K562 (cell line): ENCODE results near the gene RNF43. TPM values are rescaled to one million over a fixed set of nuclear protein-coding genes. Genes with fewer than 3 reads are reported as not detected.
A peak's percentile ranks its signal among the peaks of the same experiment; 100 is the strongest.

ENCODE experiments used
- ARNT ChIP-seq, 2 experiments: fragments of 450-650 bp; IDR thresholded peaks; 2 replicates each; pipeline ENCODE4 v1.6.1; 2016; ENCODE audit warnings: mild to moderate bottlenecking in 1 of 2
- EHMT2 ChIP-seq: fragments of 450-650 bp; IDR thresholded peaks from 2 replicates; pipeline ENCODE4 v1.6.1; 2018; ENCODE audit warnings: antibody characterized with exemption
- GTF2E2 ChIP-seq: fragments of 200-800 bp; sonication (Bioruptor generic); IDR thresholded peaks from 2 replicates; pipeline ENCODE4 v1.6.1; 2016; ENCODE audit warnings: missing genetic modification characterization, missing compliant biosample characterization
- HDAC2 ChIP-seq: fragments of 450-650 bp; IDR thresholded peaks from 2 replicates; pipeline ENCODE4 v1.6.1; 2016; ENCODE audit warnings: mild to moderate bottlenecking
- MBD2 ChIP-seq: sonication (generic); IDR thresholded peaks from 2 replicates; pipeline ENCODE4 v1.6.1; 2016; ENCODE audit warnings: low read depth, borderline replicate concordance
- PML ChIP-seq: IDR thresholded peaks from 2 replicates; pipeline ENCODE4 v1.6.1; 2012; ENCODE audit warnings: low read length, inconsistent platforms
- RAD51 ChIP-seq: fragments of 450-650 bp; IDR thresholded peaks from 2 replicates; pipeline ENCODE4 v1.7.1; 2016; ENCODE audit warnings: low read depth, mild to moderate bottlenecking, borderline replicate concordance
- RCOR1 ChIP-seq, 2 experiments: IDR thresholded peaks; 2 replicates each; pipeline ENCODE4 v1.6.1; 2012; ENCODE audit warnings: low read depth in 2 of 2, low read length in 2 of 2, borderline replicate concordance in 1 of 2, improper control_type of control experiment in 1 of 2
- TBP ChIP-seq: optimal IDR thresholded peaks from 2 replicates; pipeline ENCODE3; 2011; ENCODE audit warnings: low read depth, low read length, improper control_type of control experiment
- TCF7L2 ChIP-seq: fragments of 150-350 bp; IDR thresholded peaks from 2 replicates; pipeline ENCODE4 v1.6.1; 2016; ENCODE audit warnings: low read depth, mild to moderate bottlenecking, low read length, moderate library complexity
- TEAD4 ChIP-seq, 2 experiments: sonication (generic) in 1 of 2; formaldehyde crosslinking in 1 of 2; IDR thresholded peaks; 2 replicates each; pipeline versions ENCODE4 v1.6.1 to v1.8.0; 2012 to 2022; ENCODE audit warnings: borderline replicate concordance in 1 of 2, inconsistent platforms in 1 of 2, low read length in 1 of 2, mild to moderate bottlenecking in 1 of 2, missing genetic modification reagents in 1 of 2
- polyA plus RNA-seq, 8 experiments: library from polyadenylated mRNA; depleted of rRNA in 4 of 8; stranded (reverse) in 5 of 8; unstranded in 3 of 8; fragments of >200 nt; fragmentation: Nextera tagmentation in 2 of 8; fragmentation: Illumina TruSeq in 1 of 8; extraction: Ambion mirVana in 2 of 8; extraction: Trizol in 1 of 8; gene quantifications; 2 replicates each; pipeline versions ENCODE4 v1.2.1 to v1.2.3, GENCODE V29; 2011 to 2014; ENCODE audit warnings: inconsistent platforms in 1 of 8, missing spikeins in 1 of 8
- total RNA-seq, 7 experiments: library from RNA; depleted of rRNA in 6 of 7; stranded (reverse); fragments of >200 nt in 6 of 7; fragmentation: Illumina TruSeq in 2 of 7; extraction: Trizol in 2 of 7; gene quantifications; 2 replicates each; pipeline versions ENCODE4 v1.2.1 to v1.2.3, GENCODE V29; 2011 to 2021; ENCODE audit warnings: low replicate concordance in 1 of 7
- TF ChIP-seq, protein P1 (sequence below): fragments of 200-800 bp; sonication (Bioruptor generic); IDR thresholded peaks from 2 replicates; pipeline ENCODE4 v1.6.1; 2017; ENCODE audit warnings: missing genetic modification characterization, missing compliant biosample characterization
- TF ChIP-seq, protein P2 (sequence below): fragments of 250-450 bp; sonication (Bioruptor Pico); IDR thresholded peaks from 2 replicates; pipeline ENCODE4 v1.8.0; 2021; ENCODE audit warnings: borderline replicate concordance, mild to moderate bottlenecking, moderate library complexity; ENCODE audit not compliant: poor library complexity, severe bottlenecking
- TF ChIP-seq, protein P3 (sequence below): fragments of 450-650 bp; IDR thresholded peaks from 2 replicates; pipeline ENCODE4 v1.6.1; 2016; ENCODE audit warnings: mild to moderate bottlenecking, moderate library complexity

Gene RNF43
- total and polyA plus RNA-seq, 9 of the 15 experiments (the other 6 are each of a cell fraction or from before 2014, with no cell fraction given), result 0.29 to 2.7 (median 1.4) TPM

DNA sequence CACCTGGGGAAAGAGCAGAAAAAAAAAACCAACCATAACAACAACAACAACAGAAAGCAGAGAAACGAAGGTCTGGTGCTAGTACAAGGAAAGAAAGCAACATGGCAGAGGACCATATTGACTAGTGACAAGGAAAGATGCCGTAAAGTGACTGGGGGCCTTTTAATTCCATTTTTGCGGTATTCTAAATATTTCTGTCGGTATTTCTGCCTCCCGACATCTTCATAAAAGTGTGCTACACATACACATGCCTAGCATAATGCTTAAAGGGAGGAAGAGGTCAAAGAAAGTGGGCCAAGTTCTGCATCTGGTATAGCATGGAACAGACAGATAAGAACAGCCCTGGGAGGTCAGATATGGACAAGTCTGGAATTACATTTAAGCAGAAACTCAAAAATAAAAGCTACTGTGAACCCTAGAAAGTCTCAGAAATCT is 19.5 kb upstream of the RNF43 start (continued):
- TF ChIP-seq, protein P1, sequence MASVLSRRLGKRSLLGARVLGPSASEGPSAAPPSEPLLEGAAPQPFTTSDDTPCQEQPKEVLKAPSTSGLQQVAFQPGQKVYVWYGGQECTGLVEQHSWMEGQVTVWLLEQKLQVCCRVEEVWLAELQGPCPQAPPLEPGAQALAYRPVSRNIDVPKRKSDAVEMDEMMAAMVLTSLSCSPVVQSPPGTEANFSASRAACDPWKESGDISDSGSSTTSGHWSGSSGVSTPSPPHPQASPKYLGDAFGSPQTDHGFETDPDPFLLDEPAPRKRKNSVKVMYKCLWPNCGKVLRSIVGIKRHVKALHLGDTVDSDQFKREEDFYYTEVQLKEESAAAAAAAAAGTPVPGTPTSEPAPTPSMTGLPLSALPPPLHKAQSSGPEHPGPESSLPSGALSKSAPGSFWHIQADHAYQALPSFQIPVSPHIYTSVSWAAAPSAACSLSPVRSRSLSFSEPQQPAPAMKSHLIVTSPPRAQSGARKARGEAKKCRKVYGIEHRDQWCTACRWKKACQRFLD, result peak; percentile 33; the same call in 1 of the 2 replicates
- peak; percentile 90 for TF ChIP-seq PML
- TF ChIP-seq RAD51, result peak; percentile 15; the same call in 1 of the 2 replicates
- peak; percentile 75; the same call in 1 of the 2 replicates for TF ChIP-seq EHMT2
- TF ChIP-seq ARNT (IDR thresholded peaks at IDR 0.05), result peak in 1 of 2 experiments; percentile 79; a peak in 2 of 4 replicates
- no peak for TF ChIP-seq GTF2E2
- peak in 1 of 2 experiments; percentile 84; a peak in 3 of 4 replicates for TF ChIP-seq RCOR1 (IDR thresholded peaks at IDR 0.05; ENCODE audit: borderline replicate concordance in 1 of 2, low read depth in 2 of 2, low read length in 2 of 2)
- TF ChIP-seq TEAD4 (IDR thresholded peaks at IDR 0.05; ENCODE audit: low read length), result peak; percentile 96
- no peak for TF ChIP-seq TEAD4 (CRISPR knock-in tag; IDR thresholded peaks at IDR 0.05; ENCODE audit: borderline replicate concordance)
- TF ChIP-seq, protein P2, sequence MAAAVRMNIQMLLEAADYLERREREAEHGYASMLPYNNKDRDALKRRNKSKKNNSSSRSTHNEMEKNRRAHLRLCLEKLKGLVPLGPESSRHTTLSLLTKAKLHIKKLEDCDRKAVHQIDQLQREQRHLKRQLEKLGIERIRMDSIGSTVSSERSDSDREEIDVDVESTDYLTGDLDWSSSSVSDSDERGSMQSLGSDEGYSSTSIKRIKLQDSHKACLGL, result no peak
- peak; percentile 71; the same call in 1 of the 2 replicates for TF ChIP-seq HDAC2
- TF ChIP-seq MBD2, result peak; percentile 50; the same call in 1 of the 2 replicates
- no peak for TF ChIP-seq TCF7L2
- TF ChIP-seq, protein P3, sequence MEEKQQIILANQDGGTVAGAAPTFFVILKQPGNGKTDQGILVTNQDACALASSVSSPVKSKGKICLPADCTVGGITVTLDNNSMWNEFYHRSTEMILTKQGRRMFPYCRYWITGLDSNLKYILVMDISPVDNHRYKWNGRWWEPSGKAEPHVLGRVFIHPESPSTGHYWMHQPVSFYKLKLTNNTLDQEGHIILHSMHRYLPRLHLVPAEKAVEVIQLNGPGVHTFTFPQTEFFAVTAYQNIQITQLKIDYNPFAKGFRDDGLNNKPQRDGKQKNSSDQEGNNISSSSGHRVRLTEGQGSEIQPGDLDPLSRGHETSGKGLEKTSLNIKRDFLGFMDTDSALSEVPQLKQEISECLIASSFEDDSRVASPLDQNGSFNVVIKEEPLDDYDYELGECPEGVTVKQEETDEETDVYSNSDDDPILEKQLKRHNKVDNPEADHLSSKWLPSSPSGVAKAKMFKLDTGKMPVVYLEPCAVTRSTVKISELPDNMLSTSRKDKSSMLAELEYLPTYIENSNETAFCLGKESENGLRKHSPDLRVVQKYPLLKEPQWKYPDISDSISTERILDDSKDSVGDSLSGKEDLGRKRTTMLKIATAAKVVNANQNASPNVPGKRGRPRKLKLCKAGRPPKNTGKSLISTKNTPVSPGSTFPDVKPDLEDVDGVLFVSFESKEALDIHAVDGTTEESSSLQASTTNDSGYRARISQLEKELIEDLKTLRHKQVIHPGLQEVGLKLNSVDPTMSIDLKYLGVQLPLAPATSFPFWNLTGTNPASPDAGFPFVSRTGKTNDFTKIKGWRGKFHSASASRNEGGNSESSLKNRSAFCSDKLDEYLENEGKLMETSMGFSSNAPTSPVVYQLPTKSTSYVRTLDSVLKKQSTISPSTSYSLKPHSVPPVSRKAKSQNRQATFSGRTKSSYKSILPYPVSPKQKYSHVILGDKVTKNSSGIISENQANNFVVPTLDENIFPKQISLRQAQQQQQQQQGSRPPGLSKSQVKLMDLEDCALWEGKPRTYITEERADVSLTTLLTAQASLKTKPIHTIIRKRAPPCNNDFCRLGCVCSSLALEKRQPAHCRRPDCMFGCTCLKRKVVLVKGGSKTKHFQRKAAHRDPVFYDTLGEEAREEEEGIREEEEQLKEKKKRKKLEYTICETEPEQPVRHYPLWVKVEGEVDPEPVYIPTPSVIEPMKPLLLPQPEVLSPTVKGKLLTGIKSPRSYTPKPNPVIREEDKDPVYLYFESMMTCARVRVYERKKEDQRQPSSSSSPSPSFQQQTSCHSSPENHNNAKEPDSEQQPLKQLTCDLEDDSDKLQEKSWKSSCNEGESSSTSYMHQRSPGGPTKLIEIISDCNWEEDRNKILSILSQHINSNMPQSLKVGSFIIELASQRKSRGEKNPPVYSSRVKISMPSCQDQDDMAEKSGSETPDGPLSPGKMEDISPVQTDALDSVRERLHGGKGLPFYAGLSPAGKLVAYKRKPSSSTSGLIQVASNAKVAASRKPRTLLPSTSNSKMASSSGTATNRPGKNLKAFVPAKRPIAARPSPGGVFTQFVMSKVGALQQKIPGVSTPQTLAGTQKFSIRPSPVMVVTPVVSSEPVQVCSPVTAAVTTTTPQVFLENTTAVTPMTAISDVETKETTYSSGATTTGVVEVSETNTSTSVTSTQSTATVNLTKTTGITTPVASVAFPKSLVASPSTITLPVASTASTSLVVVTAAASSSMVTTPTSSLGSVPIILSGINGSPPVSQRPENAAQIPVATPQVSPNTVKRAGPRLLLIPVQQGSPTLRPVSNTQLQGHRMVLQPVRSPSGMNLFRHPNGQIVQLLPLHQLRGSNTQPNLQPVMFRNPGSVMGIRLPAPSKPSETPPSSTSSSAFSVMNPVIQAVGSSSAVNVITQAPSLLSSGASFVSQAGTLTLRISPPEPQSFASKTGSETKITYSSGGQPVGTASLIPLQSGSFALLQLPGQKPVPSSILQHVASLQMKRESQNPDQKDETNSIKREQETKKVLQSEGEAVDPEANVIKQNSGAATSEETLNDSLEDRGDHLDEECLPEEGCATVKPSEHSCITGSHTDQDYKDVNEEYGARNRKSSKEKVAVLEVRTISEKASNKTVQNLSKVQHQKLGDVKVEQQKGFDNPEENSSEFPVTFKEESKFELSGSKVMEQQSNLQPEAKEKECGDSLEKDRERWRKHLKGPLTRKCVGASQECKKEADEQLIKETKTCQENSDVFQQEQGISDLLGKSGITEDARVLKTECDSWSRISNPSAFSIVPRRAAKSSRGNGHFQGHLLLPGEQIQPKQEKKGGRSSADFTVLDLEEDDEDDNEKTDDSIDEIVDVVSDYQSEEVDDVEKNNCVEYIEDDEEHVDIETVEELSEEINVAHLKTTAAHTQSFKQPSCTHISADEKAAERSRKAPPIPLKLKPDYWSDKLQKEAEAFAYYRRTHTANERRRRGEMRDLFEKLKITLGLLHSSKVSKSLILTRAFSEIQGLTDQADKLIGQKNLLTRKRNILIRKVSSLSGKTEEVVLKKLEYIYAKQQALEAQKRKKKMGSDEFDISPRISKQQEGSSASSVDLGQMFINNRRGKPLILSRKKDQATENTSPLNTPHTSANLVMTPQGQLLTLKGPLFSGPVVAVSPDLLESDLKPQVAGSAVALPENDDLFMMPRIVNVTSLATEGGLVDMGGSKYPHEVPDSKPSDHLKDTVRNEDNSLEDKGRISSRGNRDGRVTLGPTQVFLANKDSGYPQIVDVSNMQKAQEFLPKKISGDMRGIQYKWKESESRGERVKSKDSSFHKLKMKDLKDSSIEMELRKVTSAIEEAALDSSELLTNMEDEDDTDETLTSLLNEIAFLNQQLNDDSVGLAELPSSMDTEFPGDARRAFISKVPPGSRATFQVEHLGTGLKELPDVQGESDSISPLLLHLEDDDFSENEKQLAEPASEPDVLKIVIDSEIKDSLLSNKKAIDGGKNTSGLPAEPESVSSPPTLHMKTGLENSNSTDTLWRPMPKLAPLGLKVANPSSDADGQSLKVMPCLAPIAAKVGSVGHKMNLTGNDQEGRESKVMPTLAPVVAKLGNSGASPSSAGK, result peak; percentile 84
- peak; percentile 11 for TF ChIP-seq TBP
